ENCODE measurements around the gene NLRC5.

GRCh38 chr16:56941856-56942331, 47.5 kb upstream of the NLRC5 start:
- TF ChIP-seq CTCF (IDR thresholded peaks at IDR 0.05; ENCODE audit: low read length) (no peak), EZH2 (optimal IDR thresholded peaks at IDR 0.05; ENCODE audit: low read depth, low read length) (no peak)
